ENCODE data around the gene DGKH.

DNA sequence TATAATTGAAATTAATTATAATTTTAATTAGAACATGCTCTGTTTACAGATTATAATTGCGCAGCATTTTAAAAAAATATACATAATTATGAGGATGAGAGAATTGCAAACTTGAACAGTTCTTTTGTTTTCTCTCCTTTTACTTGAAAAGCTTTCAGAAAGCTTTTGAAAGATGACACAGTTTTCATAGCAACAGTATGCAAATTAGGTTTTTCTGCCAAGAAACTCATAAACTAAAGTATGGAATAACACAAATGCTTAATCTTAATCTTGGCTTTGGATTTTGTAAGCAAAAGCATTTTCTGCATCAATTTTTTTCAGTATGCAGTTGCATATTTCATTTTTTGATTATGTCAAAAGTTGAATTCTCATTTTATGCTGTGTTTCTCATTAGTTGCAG is 190.7 kb downstream of the DGKH start:
- TF ChIP-seq, protein P1, sequence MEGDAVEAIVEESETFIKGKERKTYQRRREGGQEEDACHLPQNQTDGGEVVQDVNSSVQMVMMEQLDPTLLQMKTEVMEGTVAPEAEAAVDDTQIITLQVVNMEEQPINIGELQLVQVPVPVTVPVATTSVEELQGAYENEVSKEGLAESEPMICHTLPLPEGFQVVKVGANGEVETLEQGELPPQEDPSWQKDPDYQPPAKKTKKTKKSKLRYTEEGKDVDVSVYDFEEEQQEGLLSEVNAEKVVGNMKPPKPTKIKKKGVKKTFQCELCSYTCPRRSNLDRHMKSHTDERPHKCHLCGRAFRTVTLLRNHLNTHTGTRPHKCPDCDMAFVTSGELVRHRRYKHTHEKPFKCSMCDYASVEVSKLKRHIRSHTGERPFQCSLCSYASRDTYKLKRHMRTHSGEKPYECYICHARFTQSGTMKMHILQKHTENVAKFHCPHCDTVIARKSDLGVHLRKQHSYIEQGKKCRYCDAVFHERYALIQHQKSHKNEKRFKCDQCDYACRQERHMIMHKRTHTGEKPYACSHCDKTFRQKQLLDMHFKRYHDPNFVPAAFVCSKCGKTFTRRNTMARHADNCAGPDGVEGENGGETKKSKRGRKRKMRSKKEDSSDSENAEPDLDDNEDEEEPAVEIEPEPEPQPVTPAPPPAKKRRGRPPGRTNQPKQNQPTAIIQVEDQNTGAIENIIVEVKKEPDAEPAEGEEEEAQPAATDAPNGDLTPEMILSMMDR (IDR thresholded peaks at IDR 0.05; ENCODE audit: low read length), result no peak
- TF ChIP-seq EZH2 (IDR thresholded peaks at IDR 0.05; ENCODE audit: borderline replicate concordance, low read length), result no peak
